Esophagus squamous epithelium (tissue), 5 donors: Measurements from ENCODE around the gene LAMA5. TPM values are rescaled to one million over a fixed set of nuclear protein-coding genes. Genes with fewer than 3 reads are reported as not detected.

ENCODE experiments used
- DNase-seq: peaks from one replicate; lab custom pipeline; 2025; lab: John Stamatoyannopoulos, UW
- H3K27ac ChIP-seq, 4 donors: fragments of 200-600 bp; sonication (generic); one replicate each; pipeline ENCODE4 v1.5.1; 2016 to 2019; ENCODE audit warnings: mild to moderate bottlenecking in 1 of 4
- H3K27me3 ChIP-seq, 4 donors: fragments of 200-600 bp; sonication (generic); 1 replicate in 3 of 4; 2 replicates in 1 of 4; pipeline versions ENCODE4 v1.5.1 to v1.6.0; 2017 to 2021; ENCODE audit warnings: antibody characterized with exemption in 1 of 4
- H3K36me3 ChIP-seq, 3 donors: fragments of 200-600 bp; sonication (generic); one replicate each; pipeline ENCODE4 v1.5.1; 2016 to 2019
- H3K4me1 ChIP-seq, 3 donors: fragments of 200-600 bp; sonication (generic); one replicate each; pipeline ENCODE4 v1.5.1; 2017 to 2019
- H3K4me3 ChIP-seq, 4 donors: fragments of 200-600 bp; sonication (generic); 1 replicate in 3 of 4; 2 replicates in 1 of 4; pipeline ENCODE4 v1.5.1; 2016 to 2019; ENCODE audit warnings: mild to moderate bottlenecking in 2 of 4, moderate library complexity in 1 of 4
- H3K9me3 ChIP-seq, 3 donors: fragments of 200-600 bp; sonication (generic); one replicate each; pipeline ENCODE4 v1.5.1; 2016 to 2019
- CTCF ChIP-seq, 6 experiments: fragments of 450-650 bp in 4 of 6; fragments of 200-600 bp in 2 of 6; sonication (generic) in 2 of 6; IDR thresholded peaks; one replicate each; pipeline ENCODE4 v1.5.1; 2016 to 2019; ENCODE audit warnings: antibody characterized with exemption in 6 of 6, mild to moderate bottlenecking in 4 of 6, moderate library complexity in 4 of 6
- POLR2A ChIP-seq, 4 donors: fragments of 450-650 bp; IDR thresholded peaks; one replicate each; pipeline ENCODE4 v1.6.1; 2017; ENCODE audit warnings: antibody characterized with exemption in 4 of 4, mild to moderate bottlenecking in 4 of 4, moderate library complexity in 3 of 4
- WGBS, 2 donors: methylation state at CpG; one replicate each; pipeline ENCODE4 v1.1.5; 2018; 5-methylcytosine and 5-hydroxymethylcytosine counted together
- intact Hi-C: fragments of 100-400 bp; cut with DNase I; formaldehyde crosslinking; loops from one replicate; pipeline ENCODE4 v1.15.0; 2022
- total RNA-seq, 4 donors: library from RNA; depleted of rRNA; stranded (reverse); fragments of >200 nt; gene quantifications; one replicate each; pipeline ENCODE4 v1.1.0, GENCODE V29; 2016
- donor health status: DM: yes; HTN: yes; CAD: no.

Gene LAMA5
- total RNA-seq = 100 to 1,000 TPM in 2 of 4 donors, 10 to 100 TPM in 2; 60.4 to 127 (median 98.9) TPM

GRCh38 chr20:62367136-62367632 is at the start of gene LAMA5:
LAMA5 (minus strand) TSS chr20:62367312; CDS start chr20:62367245, 67 bp downstream.
- Histone ChIP-seq H3K9me3 (no peaks in the 10 kb centered on the region), H3K4me1 (peaks cover 78 to 98% (median 86%) of the 10 kb centered on the region in 3 donors), H3K27ac (peak within 1 kb of the TSS; percentile 85 to 99 (median 97)), H3K36me3 (peaks cover 0 to 3% (median 0%) of the 10 kb centered on the region in 3 donors), H3K27me3 (peaks cover 0 to 30% (median 0%) of the 10 kb centered on the region in 4 donors), H3K4me3 (peak within 1 kb of the TSS; percentile 69 to 95 (median 90))
- TF ChIP-seq POLR2A (IDR thresholded peaks at IDR 0.05) (peak in 2 of 4 donors; percentile 69 to 72), CTCF (IDR thresholded peaks at IDR 0.05) (no peak)
- WGBS, 2 donors = no CpG with 5 or more reads among the region's 70 CpGs
- no peak for DNase-seq
- intact Hi-C loops = no loop called here

- TF ChIP-seq POLR2A (IDR thresholded peaks at IDR 0.05) = no peak
- no peak for TF ChIP-seq CTCF (IDR thresholded peaks at IDR 0.05)
- Histone ChIP-seq H3K4me1 (peaks cover 2 to 3% (median 3%) of the 10 kb centered on the region in 3 donors), H3K4me3 (no peak overlapping the region), H3K36me3 (no peaks in the 10 kb centered on the region), H3K9me3 (no peaks in the 10 kb centered on the region), H3K27ac (no peak overlapping the region), H3K27me3 (peaks cover 0 to 24% (median 0%) of the 10 kb centered on the region in 4 donors)
- 92% methylated on average over 5 of the region's 24 CpGs; no CpG with 5 or more reads in 1 of the 2 donors for WGBS, 2 donors
- no peak for DNase-seq
- intact Hi-C loops = no loop called here
Measured at GRCh38 chr20:62415354-62416111, 48.4 kb upstream of the LAMA5 start.

GRCh38 chr20:62413896-62414481 is 46.9 kb upstream of the LAMA5 start:
- Histone ChIP-seq H3K9me3 (no peaks in the 10 kb centered on the region), H3K4me1 (peaks cover 12 to 14% (median 12%) of the 10 kb centered on the region in 3 donors), H3K36me3 (no peaks in the 10 kb centered on the region), H3K27ac (no peak overlapping the region), H3K27me3 (peaks cover 0 to 24% (median 0%) of the 10 kb centered on the region in 4 donors), H3K4me3 (no peak overlapping the region)
- TF ChIP-seq CTCF (IDR thresholded peaks at IDR 0.05) (no peak), POLR2A (IDR thresholded peaks at IDR 0.05) (no peak)
- no peak for DNase-seq
- intact Hi-C loops = no loop called here
- no CpG with 5 or more reads among the region's 22 CpGs for WGBS, 2 donors

DNA sequence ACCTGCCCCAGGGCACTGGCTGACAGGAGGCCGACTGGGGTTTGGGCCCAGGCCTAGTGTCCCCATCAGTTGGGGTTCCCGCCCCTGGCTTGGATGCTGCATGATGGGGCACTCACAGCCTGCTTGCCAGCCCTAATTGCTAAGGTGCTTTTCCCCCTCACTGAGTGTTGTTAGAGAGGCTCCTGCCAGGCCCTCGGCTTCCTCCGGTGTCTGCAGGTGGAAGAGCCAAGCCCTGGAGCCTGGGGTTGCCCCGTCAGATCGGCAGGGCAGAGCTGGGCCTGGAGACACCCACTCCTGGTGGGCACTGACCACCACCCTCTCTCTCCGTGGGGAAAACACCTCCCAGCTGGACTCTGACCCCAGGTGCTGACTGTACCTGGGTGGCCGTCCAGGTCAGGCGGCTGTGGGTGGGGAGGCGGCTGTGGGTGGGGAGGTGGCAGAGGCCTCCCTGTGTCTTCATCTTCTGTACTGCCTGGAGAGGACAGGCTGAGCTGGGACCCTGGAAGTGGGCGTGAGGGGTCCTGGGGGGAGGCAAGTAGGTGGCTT is 46.0 kb upstream of the LAMA5 start:
- TF ChIP-seq CTCF (IDR thresholded peaks at IDR 0.05) (no peak), POLR2A (IDR thresholded peaks at IDR 0.05) (no peak)
- Histone ChIP-seq H3K4me3 (no peak overlapping the region), H3K9me3 (no peaks in the 10 kb centered on the region), H3K4me1 (peaks cover 12 to 16% (median 12%) of the 10 kb centered on the region in 3 donors), H3K27me3 (peaks cover 0 to 18% (median 0%) of the 10 kb centered on the region in 4 donors), H3K36me3 (no peaks in the 10 kb centered on the region), H3K27ac (no peak overlapping the region)
- no peak for DNase-seq
- intact Hi-C loops = no loop called here
- 83% methylated on average over 2 of the region's 11 CpGs; no CpG with 5 or more reads in 1 of the 2 donors for WGBS, 2 donors
